WTC11 (cell line): ENCODE measurements around the gene MMP17.

ENCODE experiments used
- CREM ChIP-seq: sonication (generic); formaldehyde crosslinking; IDR thresholded peaks from 2 replicates; pipeline ENCODE4 v1.8.1; 2022; ENCODE audit warnings: mild to moderate bottlenecking, missing genetic modification reagents, moderate library complexity
- FOXP1 ChIP-seq: sonication (generic); formaldehyde crosslinking; IDR thresholded peaks from 2 replicates; pipeline ENCODE4 v1.8.0; 2022; ENCODE audit warnings: missing genetic modification reagents, mild to moderate bottlenecking, moderate library complexity, borderline replicate concordance
- GABPB1 ChIP-seq: sonication (generic); formaldehyde crosslinking; IDR thresholded peaks from 2 replicates; pipeline ENCODE4 v1.8.1; 2023; ENCODE audit warnings: mild to moderate bottlenecking, missing genetic modification reagents
- MXD4 ChIP-seq: fragments of 250-450 bp; sonication (Bioruptor Pico); IDR thresholded peaks from 2 replicates; pipeline ENCODE4 v1.8.0; 2021; ENCODE audit warnings: mild to moderate bottlenecking, moderate library complexity, borderline replicate concordance
- MYBL2 ChIP-seq: sonication (generic); formaldehyde crosslinking; IDR thresholded peaks from 2 replicates; pipeline ENCODE4 v1.8.1; 2023; ENCODE audit warnings: mild to moderate bottlenecking, moderate library complexity, missing genetic modification reagents
- PRRX2 ChIP-seq: fragments of 250-450 bp; sonication (Bioruptor Pico); IDR thresholded peaks from 2 replicates; pipeline ENCODE4 v1.8.0; 2021; ENCODE audit warnings: mild to moderate bottlenecking
- RELA ChIP-seq: sonication (generic); formaldehyde crosslinking; IDR thresholded peaks from 2 replicates; pipeline ENCODE4 v1.8.1; 2022; ENCODE audit warnings: missing genetic modification reagents, mild to moderate bottlenecking, borderline replicate concordance
- SMAD3 ChIP-seq: sonication (generic); formaldehyde crosslinking; IDR thresholded peaks from 2 replicates; pipeline ENCODE4 v1.8.0; 2022; ENCODE audit warnings: missing genetic modification reagents, mild to moderate bottlenecking, borderline replicate concordance
- SP1 ChIP-seq: sonication (generic); formaldehyde crosslinking; conservative IDR thresholded peaks from 2 replicates; pipeline ENCODE4 v1.8.1; 2022; ENCODE audit warnings: missing genetic modification reagents
- ZNF263 ChIP-seq: sonication (generic); formaldehyde crosslinking; IDR thresholded peaks from 2 replicates; pipeline ENCODE4 v1.8.1; 2022; ENCODE audit warnings: low read depth, mild to moderate bottlenecking, moderate library complexity, missing genetic modification reagents
- TF ChIP-seq, protein P1 (sequence below): fragments of 200-600 bp; IDR thresholded peaks from 2 replicates; pipeline ENCODE4 v1.8.0; 2022; ENCODE audit warnings: antibody characterized with exemption
- TF ChIP-seq, protein P2 (sequence below): sonication (generic); formaldehyde crosslinking; IDR thresholded peaks from 2 replicates; pipeline ENCODE4 v1.8.1; 2023; ENCODE audit warnings: mild to moderate bottlenecking, missing genetic modification reagents
- TF ChIP-seq, protein P3 (sequence below): fragments of 250-450 bp; sonication (Bioruptor Pico); IDR thresholded peaks from 2 replicates; pipeline ENCODE4 v1.9.0; 2021; ENCODE audit warnings: mild to moderate bottlenecking
- TF ChIP-seq, protein P4 (sequence below): sonication (generic); formaldehyde crosslinking; IDR thresholded peaks from 2 replicates; pipeline ENCODE4 v1.8.0; 2022; ENCODE audit warnings: mild to moderate bottlenecking, missing genetic modification reagents

DNA sequence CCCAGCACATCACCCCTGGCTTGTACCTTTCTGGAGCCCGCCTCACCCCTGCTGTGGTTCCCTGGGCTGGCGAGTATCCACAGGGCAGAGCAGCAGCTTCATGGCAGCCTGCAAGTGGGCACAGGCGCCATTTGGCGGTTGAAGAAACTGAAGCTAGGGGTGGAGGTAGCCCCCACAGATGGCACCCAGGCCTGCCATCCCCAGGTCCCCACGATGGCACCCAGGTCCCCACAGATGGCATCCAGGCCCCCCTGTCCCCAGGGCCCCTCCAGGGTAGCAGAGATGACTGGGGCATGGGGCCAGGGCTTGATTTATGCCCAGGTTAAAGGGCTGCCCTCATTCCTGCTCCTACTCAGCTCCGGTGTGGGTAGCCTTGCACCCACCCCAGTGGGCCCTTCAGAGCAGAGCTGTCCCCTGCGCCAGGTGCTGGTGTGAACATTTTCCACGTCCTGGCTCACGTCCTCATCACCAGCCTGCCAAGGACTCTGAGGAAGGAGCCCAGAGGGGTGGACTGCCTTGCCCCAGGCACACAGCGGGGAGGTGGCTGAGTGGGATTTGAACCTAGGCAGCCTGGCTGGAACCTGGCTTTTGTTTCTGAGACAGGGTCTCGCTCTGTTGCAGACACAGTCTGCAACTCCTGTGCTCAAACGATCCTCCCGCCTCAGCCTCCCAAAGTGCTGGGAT, 8.7 kb downstream of the MMP17 start:
- TF ChIP-seq, protein P1, sequence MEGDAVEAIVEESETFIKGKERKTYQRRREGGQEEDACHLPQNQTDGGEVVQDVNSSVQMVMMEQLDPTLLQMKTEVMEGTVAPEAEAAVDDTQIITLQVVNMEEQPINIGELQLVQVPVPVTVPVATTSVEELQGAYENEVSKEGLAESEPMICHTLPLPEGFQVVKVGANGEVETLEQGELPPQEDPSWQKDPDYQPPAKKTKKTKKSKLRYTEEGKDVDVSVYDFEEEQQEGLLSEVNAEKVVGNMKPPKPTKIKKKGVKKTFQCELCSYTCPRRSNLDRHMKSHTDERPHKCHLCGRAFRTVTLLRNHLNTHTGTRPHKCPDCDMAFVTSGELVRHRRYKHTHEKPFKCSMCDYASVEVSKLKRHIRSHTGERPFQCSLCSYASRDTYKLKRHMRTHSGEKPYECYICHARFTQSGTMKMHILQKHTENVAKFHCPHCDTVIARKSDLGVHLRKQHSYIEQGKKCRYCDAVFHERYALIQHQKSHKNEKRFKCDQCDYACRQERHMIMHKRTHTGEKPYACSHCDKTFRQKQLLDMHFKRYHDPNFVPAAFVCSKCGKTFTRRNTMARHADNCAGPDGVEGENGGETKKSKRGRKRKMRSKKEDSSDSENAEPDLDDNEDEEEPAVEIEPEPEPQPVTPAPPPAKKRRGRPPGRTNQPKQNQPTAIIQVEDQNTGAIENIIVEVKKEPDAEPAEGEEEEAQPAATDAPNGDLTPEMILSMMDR, result no peak
- TF ChIP-seq PRRX2 (CRISPR knock-in tag) (no peak), MYBL2 (no peak), FOXP1 (CRISPR knock-in tag) (no peak), ZNF263 (CRISPR knock-in tag) (no peak), RELA (CRISPR knock-in tag) (no peak), MXD4 (no peak), SMAD3 (no peak), GABPB1 (CRISPR knock-in tag) (no peak), SP1 (CRISPR knock-in tag) (no peak), CREM (CRISPR knock-in tag) (no peak)
- TF ChIP-seq, protein P2, sequence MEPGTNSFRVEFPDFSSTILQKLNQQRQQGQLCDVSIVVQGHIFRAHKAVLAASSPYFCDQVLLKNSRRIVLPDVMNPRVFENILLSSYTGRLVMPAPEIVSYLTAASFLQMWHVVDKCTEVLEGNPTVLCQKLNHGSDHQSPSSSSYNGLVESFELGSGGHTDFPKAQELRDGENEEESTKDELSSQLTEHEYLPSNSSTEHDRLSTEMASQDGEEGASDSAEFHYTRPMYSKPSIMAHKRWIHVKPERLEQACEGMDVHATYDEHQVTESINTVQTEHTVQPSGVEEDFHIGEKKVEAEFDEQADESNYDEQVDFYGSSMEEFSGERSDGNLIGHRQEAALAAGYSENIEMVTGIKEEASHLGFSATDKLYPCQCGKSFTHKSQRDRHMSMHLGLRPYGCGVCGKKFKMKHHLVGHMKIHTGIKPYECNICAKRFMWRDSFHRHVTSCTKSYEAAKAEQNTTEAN, result no peak
- TF ChIP-seq, protein P3, sequence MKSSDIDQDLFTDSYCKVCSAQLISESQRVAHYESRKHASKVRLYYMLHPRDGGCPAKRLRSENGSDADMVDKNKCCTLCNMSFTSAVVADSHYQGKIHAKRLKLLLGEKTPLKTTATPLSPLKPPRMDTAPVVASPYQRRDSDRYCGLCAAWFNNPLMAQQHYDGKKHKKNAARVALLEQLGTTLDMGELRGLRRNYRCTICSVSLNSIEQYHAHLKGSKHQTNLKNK (CRISPR knock-in tag), result no peak
- TF ChIP-seq, protein P4, sequence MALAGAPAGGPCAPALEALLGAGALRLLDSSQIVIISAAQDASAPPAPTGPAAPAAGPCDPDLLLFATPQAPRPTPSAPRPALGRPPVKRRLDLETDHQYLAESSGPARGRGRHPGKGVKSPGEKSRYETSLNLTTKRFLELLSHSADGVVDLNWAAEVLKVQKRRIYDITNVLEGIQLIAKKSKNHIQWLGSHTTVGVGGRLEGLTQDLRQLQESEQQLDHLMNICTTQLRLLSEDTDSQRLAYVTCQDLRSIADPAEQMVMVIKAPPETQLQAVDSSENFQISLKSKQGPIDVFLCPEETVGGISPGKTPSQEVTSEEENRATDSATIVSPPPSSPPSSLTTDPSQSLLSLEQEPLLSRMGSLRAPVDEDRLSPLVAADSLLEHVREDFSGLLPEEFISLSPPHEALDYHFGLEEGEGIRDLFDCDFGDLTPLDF (CRISPR knock-in tag), result no peak
